Activated T-cell treated with anti-CD3 and anti-CD28 coated beads, Interleukin-2, amount 50 U/mL, for 24 hours (primary cell): ENCODE results near the gene KRTAP3-3.
"Not testable (repeated sequence)": the region's sequence is repeated elsewhere in the genome, so short reads cannot be mapped to it uniquely, and the experiment has no call there.

Experiments used
- DNase-seq: peaks from one replicate; pipeline ENCODE4 v3.0.0-alpha.2; 2020
- H3K27ac Mint-ChIP-seq: 2 replicates; pipeline ENCODE4 v1.8.0; 2020; ENCODE audit warnings: mild to moderate bottlenecking, mixed read lengths
- H3K27me3 Mint-ChIP-seq: 2 replicates; pipeline ENCODE4 v1.8.0; 2020; ENCODE audit warnings: mixed read lengths
- H3K36me3 Mint-ChIP-seq: 2 replicates; pipeline ENCODE4 v1.8.0; 2020; ENCODE audit warnings: low read depth, mixed read lengths
- H3K4me1 Mint-ChIP-seq: 2 replicates; pipeline ENCODE4 v1.8.0; 2020; ENCODE audit warnings: low read depth, mixed read lengths
- H3K4me3 Mint-ChIP-seq: 2 replicates; pipeline ENCODE4 v1.8.0; 2020; ENCODE audit warnings: mild to moderate bottlenecking, moderate library complexity, mixed read lengths
- H3K9me3 Mint-ChIP-seq: 2 replicates; pipeline ENCODE4 v1.8.0; 2020; ENCODE audit warnings: mixed read lengths

Gene KRTAP3-3

DNA sequence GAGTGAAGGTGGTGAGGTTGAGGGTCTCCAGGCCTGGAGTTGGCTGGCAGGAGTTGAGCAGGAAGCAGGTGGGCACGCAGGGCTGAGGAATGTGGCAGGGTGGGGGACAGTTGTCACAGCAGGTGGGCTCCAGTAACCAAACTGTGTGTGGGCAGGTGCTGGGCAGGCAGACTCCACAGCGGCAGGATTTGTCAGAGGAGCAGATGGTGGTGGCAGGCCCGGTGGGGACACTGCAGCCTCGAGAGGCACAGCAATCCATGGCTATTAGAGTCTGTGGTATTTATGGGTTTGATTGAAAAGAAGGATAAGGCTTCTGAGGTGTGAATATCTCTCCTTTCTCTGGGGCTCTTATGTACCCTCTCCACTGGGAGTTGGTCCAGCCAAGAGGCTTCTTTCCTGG is at the start of gene KRTAP3-3:
Gene KRTAP3-3 (minus strand): TSS at position 326 of the 400 bp plus-strand sequence. CDS start 67 bp downstream, at position 259.
- no peak for DNase-seq
- Mint-ChIP-seq H3K4me1 (no peaks in the 10 kb centered on the region), H3K9me3 (no peaks in the 10 kb centered on the region), H3K36me3 (no peaks in the 10 kb centered on the region), H3K4me3 (no peak within 1 kb of the TSS), H3K27ac (no peak within 1 kb of the TSS), H3K27me3 (peaks cover 58% of the 10 kb centered on the region)

DNA sequence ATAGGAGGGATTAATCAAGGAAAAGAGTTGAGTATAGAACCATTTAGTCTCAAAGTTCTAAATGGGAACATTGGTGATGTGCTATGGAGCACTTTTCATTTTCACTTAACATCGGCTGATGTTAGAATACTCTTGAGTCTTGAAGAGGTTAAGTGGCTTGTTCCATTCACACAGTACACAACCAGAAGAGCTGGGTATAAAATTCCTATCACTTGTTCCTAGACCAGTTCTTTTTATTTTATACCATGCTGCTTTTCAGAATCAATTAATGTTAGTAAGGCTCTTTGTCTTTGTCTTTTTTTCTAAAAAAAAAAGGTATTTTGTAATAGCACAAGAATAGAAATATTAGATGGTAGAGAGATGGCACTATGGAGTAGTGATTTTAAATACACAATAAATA is 49.0 kb upstream of the KRTAP3-3 start:
- Mint-ChIP-seq H3K4me3 (no peak overlapping the region), H3K9me3 (peaks cover 10% of the 10 kb centered on the region)

DNA sequence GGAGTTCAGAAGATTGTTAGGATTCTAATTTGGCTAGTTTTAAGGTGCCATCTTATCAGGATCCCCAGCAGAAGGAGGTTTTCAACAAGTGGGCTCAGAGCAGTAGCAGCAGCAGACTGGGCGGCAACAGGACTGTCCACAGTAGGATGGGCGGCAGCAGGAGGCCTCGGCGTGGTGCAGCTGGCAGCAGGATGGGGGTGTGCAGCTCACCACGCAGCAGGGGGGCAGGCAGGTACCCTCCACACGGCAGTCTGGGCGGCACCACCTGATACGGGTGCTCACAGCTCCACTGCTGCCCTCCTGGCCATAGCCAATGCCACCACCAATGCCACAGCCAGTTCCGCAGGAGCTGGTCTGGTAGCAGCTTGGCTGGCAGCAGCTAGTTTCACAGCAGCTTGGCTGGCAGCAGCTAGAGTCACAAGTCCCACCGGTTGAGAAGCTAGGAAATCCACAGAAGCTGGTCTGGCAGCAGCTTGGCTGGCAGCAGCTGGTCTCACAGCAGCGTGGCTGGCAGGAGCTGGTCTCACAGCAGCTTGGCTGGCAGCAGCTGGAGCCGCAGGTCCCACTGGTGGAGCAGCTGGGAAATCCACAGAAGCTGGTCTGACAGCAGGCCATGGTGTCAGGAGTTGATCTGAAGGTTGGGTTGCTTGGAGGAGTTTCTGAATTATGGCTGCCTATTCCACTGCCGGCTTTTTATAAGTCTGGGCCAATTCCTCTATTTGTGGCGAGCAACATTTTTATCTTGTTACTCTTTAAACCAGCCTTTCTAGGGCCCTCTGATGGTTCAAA is 47.0 kb upstream of the KRTAP3-3 start, which contains the start of gene KRTAP1-1:
Gene KRTAP1-1 (minus strand): TSS at position 668 of the 789 bp plus-strand sequence. CDS start 53 bp downstream, at position 615.
- not testable (repeated sequence) for H3K9me3 Mint-ChIP-seq, H3K27ac Mint-ChIP-seq, H3K36me3 Mint-ChIP-seq, DNase-seq, H3K4me3 Mint-ChIP-seq, H3K4me1 Mint-ChIP-seq
- peaks cover 26% of the 10 kb centered on the region for H3K27me3 Mint-ChIP-seq

More for the DNA sequence above, 49.0 kb upstream of the KRTAP3-3 start:
- H3K36me3 Mint-ChIP-seq = no peaks in the 10 kb centered on the region
- H3K27me3 Mint-ChIP-seq = peaks cover 27% of the 10 kb centered on the region
- no peak for DNase-seq
- no peak overlapping the region for H3K27ac Mint-ChIP-seq
- H3K4me1 Mint-ChIP-seq = no peaks in the 10 kb centered on the region

DNA sequence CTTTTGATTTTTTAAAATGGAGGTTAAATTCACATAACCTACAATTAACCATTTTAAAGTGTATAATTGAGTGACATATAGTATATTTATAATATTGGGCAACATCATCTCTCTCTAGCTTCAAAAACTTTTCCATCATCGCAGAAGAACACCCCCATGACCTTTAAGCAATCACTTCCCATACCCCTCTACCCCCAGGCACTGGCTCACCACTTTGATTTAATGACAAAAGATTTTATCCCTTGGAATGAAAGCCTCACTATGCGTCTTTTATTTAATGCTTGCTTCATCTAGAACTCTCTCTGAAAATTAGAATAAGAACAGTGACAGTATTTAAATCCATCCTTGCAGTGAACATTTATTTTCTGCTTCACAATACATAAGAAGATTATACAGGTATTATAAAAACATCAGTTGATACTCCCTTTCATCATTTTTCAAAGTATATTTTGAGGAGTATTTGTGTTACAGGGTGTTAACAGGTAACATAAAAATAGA is 43.9 kb upstream of the KRTAP3-3 start:
- Mint-ChIP-seq H3K27me3 (peaks cover 33% of the 10 kb centered on the region), H3K36me3 (no peaks in the 10 kb centered on the region), H3K9me3 (peaks cover 3% of the 10 kb centered on the region), H3K4me3 (no peak overlapping the region), H3K27ac (no peak overlapping the region), H3K4me1 (no peaks in the 10 kb centered on the region)
- DNase-seq = no peak

DNA sequence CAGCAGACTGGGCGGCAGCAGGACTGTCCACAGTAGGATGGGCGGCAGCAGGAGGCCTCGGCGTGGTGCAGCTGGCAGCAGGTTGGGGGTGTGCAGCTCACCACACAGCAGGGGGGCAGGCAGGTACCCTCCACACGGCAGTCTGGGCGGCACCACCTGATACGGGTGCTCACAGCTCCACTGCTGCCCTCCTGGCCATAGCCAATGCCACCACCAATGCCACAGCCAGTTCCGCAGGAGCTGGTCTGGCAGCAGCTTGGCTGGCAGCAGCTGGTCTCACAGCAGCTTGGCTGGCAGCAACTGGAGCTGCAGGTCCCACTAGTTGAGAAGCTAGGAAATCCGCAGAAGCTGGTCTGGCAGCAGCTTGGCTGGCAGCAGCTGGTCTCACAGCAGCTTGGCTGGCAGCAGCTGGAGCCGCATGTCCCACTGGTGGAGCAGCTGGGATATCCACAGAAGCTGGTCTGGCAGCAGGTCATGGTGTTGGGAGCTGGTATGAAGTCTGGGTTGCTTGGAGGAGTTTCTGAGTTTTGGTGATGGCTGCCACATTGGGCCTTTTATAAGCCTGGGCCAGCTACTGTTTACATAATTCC is 40.5 kb upstream of the KRTAP3-3 start, which contains the start of gene KRTAP1-3:
Gene KRTAP1-3 (minus strand): TSS at position 529 of the 590 bp plus-strand sequence. CDS start 53 bp downstream, at position 476.
- H3K4me1 Mint-ChIP-seq, H3K4me3 Mint-ChIP-seq, DNase-seq, H3K36me3 Mint-ChIP-seq, H3K27ac Mint-ChIP-seq, H3K9me3 Mint-ChIP-seq: not testable (repeated sequence)
- H3K27me3 Mint-ChIP-seq = peaks cover 41% of the 10 kb centered on the region

DNA sequence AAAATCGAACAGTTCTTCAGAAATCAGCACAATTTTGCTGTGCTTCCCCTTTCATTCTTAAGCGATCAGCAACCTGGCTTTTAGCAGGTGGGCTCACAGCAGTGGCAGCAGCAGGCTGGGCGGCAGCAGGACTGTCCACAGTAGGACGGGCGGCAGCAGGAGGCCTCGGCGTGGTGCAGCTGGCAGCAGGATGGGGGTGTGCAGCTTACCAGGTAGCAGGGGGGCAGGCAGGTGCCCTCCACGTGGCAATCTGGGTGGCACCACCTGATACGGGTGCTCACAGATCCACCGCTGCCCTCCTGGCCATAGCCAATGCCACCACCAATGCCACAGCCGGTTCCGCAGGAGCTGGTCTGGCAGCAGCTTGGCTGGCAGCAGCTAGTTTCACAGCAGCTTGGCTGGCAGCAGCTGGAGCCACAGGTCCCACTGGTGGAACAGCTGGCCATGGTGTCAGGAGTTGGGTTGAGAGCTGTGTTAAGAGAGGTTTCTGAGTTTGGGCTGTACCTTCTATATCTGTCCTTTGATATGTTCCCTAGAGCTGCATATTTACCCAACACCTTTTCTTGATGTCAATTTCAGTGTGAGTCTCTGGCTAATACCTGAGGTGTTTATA is 35.8 kb upstream of the KRTAP3-3 start, which contains the start of gene KRTAP1-4:
Gene KRTAP1-4 (minus strand): TSS at position 563 of the 613 bp plus-strand sequence. CDS start 117 bp downstream, at position 446.
- H3K36me3 Mint-ChIP-seq = no peaks in the 10 kb centered on the region
- peaks cover 49% of the 10 kb centered on the region for H3K27me3 Mint-ChIP-seq
- no peaks in the 10 kb centered on the region for H3K9me3 Mint-ChIP-seq
- no peak within 1 kb of the TSS for H3K27ac Mint-ChIP-seq
- H3K4me3 Mint-ChIP-seq = no peak within 1 kb of the TSS
- no peaks in the 10 kb centered on the region for H3K4me1 Mint-ChIP-seq
- DNase-seq = no peak

DNA sequence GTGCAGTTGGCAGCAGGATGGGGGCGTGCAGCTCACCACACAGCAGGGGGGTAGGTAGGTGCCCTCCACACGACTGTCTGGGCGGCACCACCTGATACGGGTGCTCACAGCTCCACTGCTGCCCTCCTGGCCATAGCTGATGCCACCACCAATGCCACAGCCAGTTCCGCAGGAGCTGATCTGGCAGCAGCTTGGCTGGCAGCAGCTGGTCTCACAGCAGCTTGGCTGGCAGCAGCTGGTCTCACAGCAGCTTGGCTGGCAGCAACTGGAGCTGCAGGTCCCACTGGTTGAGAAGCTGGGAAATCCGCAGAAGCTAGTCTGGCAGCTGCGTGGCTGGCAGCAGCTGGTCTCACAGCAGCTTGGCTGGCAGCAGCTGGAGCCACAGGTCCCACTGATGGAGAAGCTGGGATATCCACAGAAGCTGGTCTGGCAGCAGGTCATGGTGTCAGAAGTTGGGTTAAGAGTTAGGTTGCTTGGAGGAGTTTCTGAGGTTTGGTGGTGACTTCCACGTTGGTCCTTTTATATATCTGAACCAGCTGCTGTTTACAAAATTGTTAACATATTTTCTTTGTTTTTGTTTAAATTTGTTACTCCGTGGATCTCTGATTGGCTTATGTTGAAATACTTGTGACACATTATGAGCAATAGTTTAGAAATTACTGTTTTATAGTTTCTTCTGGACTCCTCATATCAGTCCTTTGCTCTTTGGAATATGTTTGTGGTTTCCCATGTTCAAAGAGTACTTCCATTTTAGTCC is 32.9 kb upstream of the KRTAP3-3 start, which contains the start of gene KRTAP1-5:
Gene KRTAP1-5 (minus strand): TSS at position 494 of the 757 bp plus-strand sequence. CDS start 53 bp downstream, at position 441.
- Mint-ChIP-seq H3K9me3 (no peaks in the 10 kb centered on the region), H3K4me1 (no peaks in the 10 kb centered on the region), H3K36me3 (no peaks in the 10 kb centered on the region), H3K4me3 (no peak within 1 kb of the TSS), H3K27ac (no peak within 1 kb of the TSS), H3K27me3 (peaks cover 53% of the 10 kb centered on the region)
- DNase-seq = no peak

DNA sequence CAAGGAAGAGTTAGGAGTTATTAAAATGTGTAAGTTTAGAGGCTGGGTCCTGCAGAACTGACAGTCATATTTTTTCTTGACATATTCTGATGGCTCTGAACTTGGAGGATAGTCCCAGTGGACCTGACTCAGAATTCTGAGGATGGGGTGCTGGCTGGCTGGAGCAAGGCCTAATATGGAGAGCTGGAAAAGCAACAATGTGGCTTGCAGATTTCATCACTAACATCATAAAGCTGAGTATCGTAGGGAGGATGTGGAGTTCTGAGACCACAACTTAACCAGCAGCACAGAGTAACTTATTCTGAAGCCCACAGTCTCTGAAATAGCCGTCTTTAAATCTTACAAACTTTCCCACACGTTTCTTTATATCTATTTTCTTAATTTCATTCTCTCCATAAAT is 30.7 kb upstream of the KRTAP3-3 start:
- Mint-ChIP-seq H3K36me3 (no peaks in the 10 kb centered on the region), H3K4me1 (no peaks in the 10 kb centered on the region), H3K27ac (no peak overlapping the region), H3K9me3 (no peaks in the 10 kb centered on the region), H3K4me3 (no peak overlapping the region), H3K27me3 (peaks cover 49% of the 10 kb centered on the region)
- no peak for DNase-seq

DNA sequence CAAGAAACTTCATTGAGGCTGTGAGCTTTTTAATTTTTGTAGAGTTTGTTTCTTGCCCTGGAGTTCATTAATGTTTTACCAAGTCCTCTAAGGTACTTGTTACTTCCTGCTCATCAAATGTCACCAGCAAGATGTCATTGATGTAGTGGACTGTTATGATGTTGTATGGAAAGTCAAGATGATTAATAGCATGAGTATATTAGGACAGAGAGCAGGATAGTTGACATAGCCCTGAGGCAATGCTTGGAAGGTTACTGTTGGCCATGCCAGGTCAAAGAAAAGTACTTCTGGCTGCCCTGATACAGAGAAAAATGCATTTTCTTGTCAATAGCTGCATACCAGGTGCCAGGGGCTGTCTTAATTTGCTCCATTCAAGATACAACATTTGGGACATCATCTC is 26.4 kb upstream of the KRTAP3-3 start:
- Mint-ChIP-seq H3K9me3 (no peaks in the 10 kb centered on the region), H3K27ac (no peak overlapping the region), H3K27me3 (peaks cover 28% of the 10 kb centered on the region), H3K36me3 (no peaks in the 10 kb centered on the region), H3K4me3 (no peak overlapping the region), H3K4me1 (no peaks in the 10 kb centered on the region)
- no peak for DNase-seq

DNA sequence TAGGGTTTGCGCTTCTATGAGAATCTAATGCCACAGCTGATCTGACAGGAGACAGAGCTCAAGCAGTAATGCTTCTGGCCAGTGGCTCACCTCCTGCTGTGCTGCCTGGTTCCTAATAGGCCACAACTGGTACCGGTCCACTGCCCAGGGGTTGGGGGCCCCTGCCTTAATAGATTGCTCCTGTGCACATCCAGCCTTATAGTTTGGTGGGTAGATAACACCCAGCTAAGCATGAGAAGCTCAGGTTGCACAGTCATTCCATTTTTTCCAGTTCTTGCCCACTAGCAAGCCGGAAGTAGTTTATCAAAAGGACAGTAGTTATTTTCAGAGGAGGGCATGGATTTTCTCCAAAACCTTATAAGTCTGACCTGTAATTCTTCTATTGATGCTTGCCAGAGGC is 25.5 kb upstream of the KRTAP3-3 start:
- Mint-ChIP-seq H3K4me3 (no peak overlapping the region), H3K4me1 (no peaks in the 10 kb centered on the region), H3K27ac (no peak overlapping the region), H3K36me3 (no peaks in the 10 kb centered on the region), H3K27me3 (peaks cover 26% of the 10 kb centered on the region), H3K9me3 (no peaks in the 10 kb centered on the region)
- DNase-seq = no peak

DNA sequence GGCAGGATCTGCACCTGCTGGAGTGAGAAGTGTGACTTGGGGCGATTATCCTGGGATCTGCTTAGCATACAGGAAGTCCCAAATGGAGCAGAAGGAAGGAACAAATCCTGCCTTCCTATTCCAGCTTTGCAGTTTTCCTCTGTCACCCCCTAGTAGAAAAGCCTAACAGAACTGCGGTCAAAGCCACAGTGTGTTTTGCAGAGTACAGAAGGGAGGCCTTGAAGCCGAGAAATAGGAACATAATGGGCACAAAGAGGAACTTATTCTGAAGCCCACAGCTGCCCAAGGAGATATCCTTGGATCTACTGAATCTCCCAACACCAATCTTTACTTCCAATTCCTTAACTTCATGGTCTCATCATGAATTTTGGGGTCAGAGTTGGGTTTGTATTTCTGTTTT is 24.6 kb upstream of the KRTAP3-3 start:
- Mint-ChIP-seq H3K4me3 (no peak overlapping the region), H3K4me1 (no peaks in the 10 kb centered on the region), H3K9me3 (no peaks in the 10 kb centered on the region), H3K36me3 (no peaks in the 10 kb centered on the region), H3K27ac (no peak overlapping the region), H3K27me3 (peaks cover 26% of the 10 kb centered on the region)
- no peak for DNase-seq

DNA sequence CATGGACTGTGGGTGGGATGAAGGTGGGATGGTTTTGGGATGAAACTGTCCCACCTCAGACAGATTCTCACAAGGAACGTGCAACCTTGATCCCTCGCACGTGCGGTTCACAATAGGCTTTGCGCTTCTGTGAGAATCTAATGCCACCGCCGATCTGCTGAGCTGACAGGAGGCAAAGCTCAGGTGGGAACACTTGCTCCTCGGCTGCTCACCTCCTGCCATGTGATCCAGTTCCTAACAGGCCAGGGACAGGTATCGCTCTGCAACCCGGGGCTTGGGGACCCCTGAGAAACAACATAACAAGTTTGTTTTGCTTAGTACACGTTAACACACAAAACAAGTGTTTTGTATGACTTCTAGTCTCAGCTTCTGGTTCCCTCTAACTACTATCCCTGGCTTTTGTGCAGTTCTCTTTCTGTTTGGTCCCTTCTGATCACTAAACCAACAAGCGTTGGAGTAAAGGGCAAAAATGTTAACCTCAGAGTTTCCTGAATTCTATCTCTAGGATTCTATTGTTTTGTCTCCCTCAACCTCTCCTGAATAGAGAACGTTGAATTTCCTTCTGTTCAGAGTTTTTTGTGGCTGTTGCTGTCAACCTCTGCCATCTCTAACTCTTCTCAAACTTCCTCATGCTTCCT is 22.7 kb upstream of the KRTAP3-3 start:
- H3K36me3 Mint-ChIP-seq = no peaks in the 10 kb centered on the region
- DNase-seq = no peak
- H3K27ac Mint-ChIP-seq = no peak overlapping the region
- H3K4me3 Mint-ChIP-seq = no peak overlapping the region
- no peaks in the 10 kb centered on the region for H3K4me1 Mint-ChIP-seq
- H3K27me3 Mint-ChIP-seq = peaks cover 13% of the 10 kb centered on the region
- H3K9me3 Mint-ChIP-seq = no peaks in the 10 kb centered on the region

DNA sequence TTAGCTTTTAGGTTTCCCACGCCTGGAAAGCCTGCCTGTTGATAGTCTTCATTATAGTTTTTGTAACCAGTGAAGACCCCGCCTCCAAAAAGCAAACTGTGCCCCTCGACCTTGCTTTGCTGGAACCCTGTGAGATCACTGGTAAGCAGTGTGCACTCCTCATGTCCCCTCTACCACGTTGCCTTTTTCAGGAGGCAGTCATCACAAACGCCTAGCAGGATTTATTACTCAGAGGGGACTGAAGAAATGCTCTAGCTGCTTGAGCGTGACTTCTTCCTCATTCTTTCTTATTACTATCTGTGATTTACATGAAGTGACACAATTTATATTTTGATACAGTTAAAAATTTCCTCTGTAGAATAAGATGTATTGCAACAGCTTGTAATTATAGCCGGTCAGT is 21.5 kb upstream of the KRTAP3-3 start:
- no peaks in the 10 kb centered on the region for H3K36me3 Mint-ChIP-seq
- H3K4me3 Mint-ChIP-seq = no peak overlapping the region
- no peaks in the 10 kb centered on the region for H3K4me1 Mint-ChIP-seq
- no peaks in the 10 kb centered on the region for H3K9me3 Mint-ChIP-seq
- DNase-seq = no peak
- no peak overlapping the region for H3K27ac Mint-ChIP-seq
- peaks cover 6% of the 10 kb centered on the region for H3K27me3 Mint-ChIP-seq

DNA sequence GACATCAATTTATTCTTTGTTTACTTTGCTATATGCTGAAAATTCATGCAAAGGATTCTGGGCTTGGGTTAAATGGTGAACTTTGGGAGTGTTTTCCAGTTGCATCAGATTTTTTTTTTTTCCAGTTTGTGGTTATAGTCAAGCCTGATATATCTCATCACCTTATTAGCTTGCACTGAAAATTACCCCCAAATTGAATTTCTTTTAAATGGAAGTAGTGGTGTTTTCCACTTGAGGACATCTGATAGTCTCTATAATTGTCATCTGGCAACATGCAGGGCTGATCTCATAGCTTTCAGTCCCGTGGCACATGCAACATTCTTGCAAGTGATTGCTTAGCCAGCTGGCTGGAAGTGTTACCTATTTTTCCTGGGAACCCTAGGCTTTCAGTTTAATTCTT is 19.6 kb upstream of the KRTAP3-3 start:
- Mint-ChIP-seq H3K4me3 (no peak overlapping the region), H3K27ac (no peak overlapping the region), H3K9me3 (no peaks in the 10 kb centered on the region), H3K27me3 (peaks cover 6% of the 10 kb centered on the region), H3K36me3 (no peaks in the 10 kb centered on the region), H3K4me1 (no peaks in the 10 kb centered on the region)
- DNase-seq = no peak
